Cardiac septum (tissue), 1 donor: ENCODE results near the gene FMO5. TPM values are rescaled to one million over a fixed set of nuclear protein-coding genes. Genes with fewer than 3 reads are reported as not detected.
"Not testable (repeated sequence)": the region's sequence is repeated elsewhere in the genome, so short reads cannot be mapped to it uniquely, and the experiment has no call there.

Experiments
- DNase-seq: peaks from one replicate; pipeline ENCODE4 v3.0.0-alpha.2; 2020; ENCODE audit warnings: low spot score
- intact Hi-C: fragments of 100-400 bp; cut with DNase I; formaldehyde crosslinking; loops from one replicate; pipeline ENCODE4 v1.14.0; 2022
- total RNA-seq: library from RNA; stranded (reverse); fragmentation: NEBNext Ultra II Directional; extraction: Animal tissue kit (Norgen Biotek cat#: 25700); gene quantifications from one replicate; pipeline ENCODE4 v1.2.1, GENCODE V29; 2021
- donor health status: DM: no; HTN: no; CAD: no.

FMO5 gene
- total RNA-seq, 1 donor from 2014 or later: 0.62 TPM

DNA sequence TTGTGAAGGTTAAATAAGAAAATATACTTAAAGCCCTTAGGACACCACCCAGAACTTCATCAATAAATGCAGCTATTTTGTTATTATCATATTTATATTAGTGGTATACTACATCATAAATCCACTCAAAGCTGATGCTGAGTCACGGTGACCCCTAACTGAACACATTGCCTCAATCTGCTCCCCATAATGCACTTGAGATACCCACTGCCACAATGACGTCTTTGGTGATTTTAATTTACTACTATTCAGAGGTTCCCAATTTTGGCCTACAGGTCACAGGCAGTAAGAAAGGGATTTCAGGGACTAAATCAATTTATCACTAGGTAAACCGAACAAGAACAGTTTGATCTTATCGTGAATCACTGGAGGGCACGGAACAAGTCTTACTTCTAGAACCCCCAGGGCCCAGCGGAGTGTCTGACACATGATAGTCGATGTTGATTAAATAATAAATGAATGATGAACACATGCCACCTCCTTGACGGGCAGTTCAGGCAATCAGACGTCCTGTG is 16.9 kb upstream of the FMO5 start:
- intact Hi-C loops: loop anchor here (1.0 kb wide), 1 partner anchor 70 kb away; the partner anchor contains the start of gene PRKAB2
- DNase-seq: no peak

- intact Hi-C loops, DNase-seq: not testable (repeated sequence)
These were observed 15.1 kb upstream of the FMO5 start for GRCh38 chr1:147240131-147240721.

- DNase-seq: no peak
- intact Hi-C loops: no loop called here
These were observed 14.0 kb upstream of the FMO5 start for GRCh38 chr1:147238925-147239820.

DNA sequence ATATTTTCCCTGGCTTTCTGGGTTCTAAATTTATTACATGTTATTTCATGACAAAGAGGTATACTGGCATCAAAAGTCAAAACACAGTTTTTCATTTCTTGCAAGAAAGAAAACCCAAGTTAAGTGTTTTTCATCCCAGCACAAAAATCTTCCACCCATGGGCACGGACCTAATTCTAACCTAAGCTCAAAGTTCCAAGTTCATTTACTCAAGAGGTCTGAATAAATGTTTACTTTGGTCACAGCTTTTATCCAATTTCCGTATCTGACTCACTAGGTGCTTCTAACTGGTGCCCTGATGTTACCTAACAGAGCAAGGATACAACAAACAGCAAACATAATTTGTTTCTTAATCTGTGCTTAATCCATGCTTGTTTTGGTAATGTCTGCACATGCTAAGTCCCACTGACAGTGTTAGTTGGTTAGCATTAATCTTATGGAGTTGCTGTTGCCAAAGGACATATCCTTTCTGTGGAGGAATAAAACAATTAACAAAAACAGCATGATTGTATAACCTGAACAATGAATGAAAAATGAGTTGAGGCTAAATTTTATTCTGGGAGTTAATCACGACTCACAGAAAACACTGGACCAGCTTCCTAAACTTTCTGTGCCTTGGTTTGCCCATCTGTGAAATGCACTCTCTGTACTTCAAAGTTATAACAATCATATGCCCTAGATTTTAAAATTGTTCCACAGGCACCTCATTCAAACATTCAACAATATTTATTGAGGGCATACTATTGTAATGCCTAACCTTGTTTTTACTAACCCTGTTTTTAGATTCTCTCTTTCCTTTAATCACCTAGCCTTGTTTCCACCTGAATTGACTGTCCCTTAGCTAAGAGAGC is 13.1 kb upstream of the FMO5 start:
- intact Hi-C loops: no loop called here

GRCh38 chr1:147236959-147237791 is 12.0 kb upstream of the FMO5 start:
- DNase-seq: no peak
- intact Hi-C loops: no loop called here

More for the DNA sequence above, 13.1 kb upstream of the FMO5 start:
- DNase-seq: no peak

DNA sequence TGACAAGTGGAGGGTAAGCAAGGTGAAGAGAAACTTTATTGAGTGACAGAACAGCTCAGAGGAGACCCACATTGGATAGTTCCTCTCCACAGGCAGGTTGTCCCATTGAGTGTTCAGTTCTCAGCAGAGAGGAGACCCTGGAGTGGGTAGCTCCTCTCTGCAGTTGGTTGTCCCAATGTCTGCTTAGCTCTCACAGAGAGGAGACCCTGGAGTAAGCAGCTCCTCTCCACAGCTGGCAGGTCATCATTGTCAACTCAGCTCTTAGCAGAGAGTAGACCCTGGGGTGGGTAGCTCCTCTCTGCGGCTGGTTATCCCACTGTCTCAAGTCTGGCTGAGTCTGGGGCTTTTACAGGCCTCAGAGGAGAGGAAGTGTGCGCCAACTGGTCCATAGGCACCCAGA is 11.3 kb upstream of the FMO5 start:
- intact Hi-C loops: no loop called here
- no peak for DNase-seq

DNA sequence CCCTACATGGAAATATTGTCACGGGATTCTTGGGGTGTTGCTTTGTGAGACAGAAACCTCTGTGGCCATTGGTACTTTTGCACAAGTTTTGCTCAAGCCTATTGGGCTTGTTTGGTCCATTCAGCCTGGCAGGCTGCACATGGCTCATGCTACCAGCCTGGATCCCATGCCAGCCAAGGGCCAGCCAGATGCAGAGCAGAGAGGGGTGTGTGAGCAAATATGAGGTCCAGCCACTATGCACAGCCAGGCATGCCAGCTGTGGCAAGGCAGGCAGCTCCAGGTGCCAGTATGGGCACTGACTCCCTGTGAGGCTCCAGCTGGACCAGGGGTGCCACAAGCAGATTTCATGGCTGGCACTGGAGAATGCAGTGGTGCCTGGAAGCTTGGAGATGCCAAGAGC is 10.7 kb upstream of the FMO5 start:
- intact Hi-C loops: no loop called here
- no peak for DNase-seq

DNA sequence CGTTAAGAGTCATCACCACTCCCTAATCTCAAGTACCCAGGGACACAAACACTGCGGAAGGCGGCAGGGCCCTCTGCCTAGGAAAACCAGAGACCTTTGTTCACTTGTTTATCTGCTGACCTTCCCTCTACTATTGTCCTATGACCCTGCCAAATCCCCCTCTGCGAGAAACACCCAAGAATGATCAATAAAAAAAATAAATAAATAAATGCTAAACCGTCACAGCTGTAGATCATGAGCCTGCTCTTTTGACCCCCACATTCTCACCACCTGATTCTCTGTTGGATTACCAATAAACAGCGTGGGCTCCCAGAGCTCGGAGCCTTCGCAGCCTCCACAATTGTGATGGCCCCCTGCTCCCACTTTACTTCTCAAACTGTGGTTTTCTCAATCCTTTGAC is 8.8 kb upstream of the FMO5 start:
- DNase-seq, intact Hi-C loops: not testable (repeated sequence)

- intact Hi-C loops, DNase-seq: not testable (repeated sequence)
These were observed 5.9 kb upstream of the FMO5 start for GRCh38 chr1:147231032-147231431.

DNA sequence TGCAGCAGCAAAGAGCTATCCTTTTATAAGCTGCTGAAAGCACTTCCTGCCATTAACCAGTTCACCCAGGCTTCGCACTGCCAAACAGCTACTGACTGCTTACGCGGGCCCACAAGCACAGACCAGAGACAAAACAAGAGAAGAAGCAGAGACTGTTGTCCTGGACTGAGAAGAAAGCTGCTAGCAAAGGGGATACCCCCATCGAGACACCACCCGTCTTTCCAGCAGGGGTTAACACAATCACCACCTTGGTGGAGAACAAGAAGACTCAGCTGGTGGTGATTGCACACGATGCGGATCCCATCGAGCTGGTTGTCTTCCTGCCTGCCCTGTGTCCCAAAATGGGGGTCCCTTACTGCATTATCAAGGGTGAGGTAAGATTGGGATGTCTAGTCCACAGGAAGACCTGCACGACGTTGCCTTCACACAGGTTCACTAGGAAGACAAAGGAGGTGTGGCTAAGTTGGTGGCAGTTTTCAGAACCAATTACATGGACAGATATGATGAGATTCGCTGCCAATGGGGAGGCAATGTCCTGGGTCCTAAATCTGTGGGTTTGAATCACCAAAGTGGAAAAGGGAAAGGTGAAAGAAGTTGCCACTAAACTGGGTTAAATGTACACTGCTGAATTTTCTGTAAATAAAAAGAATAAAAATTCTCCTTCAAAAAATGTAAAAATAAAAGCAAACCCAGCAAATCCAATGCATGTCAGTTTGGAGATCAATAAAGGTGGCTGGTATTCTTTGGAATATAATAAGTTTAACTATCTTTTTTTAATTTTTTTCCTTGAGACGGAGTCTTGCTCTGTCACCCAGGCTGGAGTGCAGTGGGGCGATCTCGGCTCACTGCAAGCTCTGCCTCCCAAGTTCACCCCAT is 1.2 kb downstream of the FMO5 start:
- no peak for DNase-seq
- intact Hi-C loops: no loop called here

DNA sequence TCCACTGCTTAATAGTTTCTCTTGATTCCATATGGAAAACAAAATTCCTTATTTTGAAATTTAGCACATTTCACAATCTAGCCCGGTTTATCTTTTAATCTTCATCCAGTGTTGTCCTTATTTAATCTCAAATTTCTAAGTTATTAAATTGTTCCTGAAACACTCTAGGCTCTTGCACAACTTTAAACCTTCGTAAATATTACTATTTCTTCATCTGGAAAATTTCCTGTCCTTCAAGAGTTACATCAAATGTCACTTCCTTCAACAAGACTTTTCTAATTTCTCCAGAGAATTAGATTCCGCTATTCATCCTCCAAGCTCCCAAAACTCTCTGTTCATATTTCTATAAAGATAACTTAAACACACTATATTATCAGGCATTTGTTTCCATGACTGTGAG is 6.5 kb downstream of the FMO5 start:
- intact Hi-C loops: loop anchor here (5.0 kb wide), 1 partner anchor 34 kb away; no protein-coding TSS in a partner anchor
- DNase-seq: no peak

- no peak for DNase-seq
- intact Hi-C loops: loop anchor here (5.0 kb wide), 1 partner anchor 35 kb away; no protein-coding TSS in a partner anchor
These were observed 8.0 kb downstream of the FMO5 start for GRCh38 chr1:147217141-147217540.

- DNase-seq: no peak
- intact Hi-C loops: loop anchor here (5.0 kb wide), 1 partner anchor 36 kb away; no protein-coding TSS in a partner anchor
These were observed 9.0 kb downstream of the FMO5 start for GRCh38 chr1:147216124-147216523.

- intact Hi-C loops: loop anchor here (5.0 kb wide), 1 partner anchor 37 kb away; no protein-coding TSS in a partner anchor
These were observed 9.6 kb downstream of the FMO5 start for GRCh38 chr1:147215540-147215916.

GRCh38 chr1:147214842-147215539 is 10.1 kb downstream of the FMO5 start:
- no peak for DNase-seq
- intact Hi-C loops: loop anchor here (5.0 kb wide), 1 partner anchor 37 kb away; no protein-coding TSS in a partner anchor

More at GRCh38 chr1:147215540-147215916, 9.6 kb downstream of the FMO5 start:
- no peak for DNase-seq

- intact Hi-C loops: no loop called here
- DNase-seq: no peak
These were observed 10.8 kb downstream of the FMO5 start for GRCh38 chr1:147214325-147214724.

DNA sequence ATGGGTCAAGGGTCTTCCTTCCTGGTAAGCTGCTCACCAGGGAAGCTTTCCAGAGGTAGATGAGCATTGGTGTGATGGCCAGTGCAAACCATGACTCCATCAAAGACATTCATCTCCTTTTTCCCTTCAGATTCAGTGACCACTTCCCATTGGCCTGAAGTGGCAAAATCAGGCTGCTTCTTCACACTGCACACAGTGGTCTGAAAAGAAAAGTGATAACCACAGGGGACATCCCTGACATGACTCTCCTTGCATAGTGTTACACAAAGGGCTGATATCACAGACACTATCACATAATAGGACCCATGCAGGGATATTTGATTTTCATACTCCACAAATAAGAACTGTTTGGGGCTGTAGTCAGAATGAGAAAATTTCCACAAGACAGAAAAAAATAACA is 11.9 kb downstream of the FMO5 start:
- no peak for DNase-seq
- intact Hi-C loops: no loop called here
